SK-N-MC (cell line): Measurements from ENCODE around the gene FBLN2.

ENCODE experiments used
- EZH2 ChIP-seq: fragments of 200-600 bp; sonication (generic); IDR thresholded peaks from one replicate; pipeline ENCODE4 v1.6.1; 2017; ENCODE audit warnings: antibody characterized with exemption
- POLR2AphosphoS5 ChIP-seq: IDR thresholded peaks from 2 replicates; pipeline ENCODE4 v1.6.1; 2012; ENCODE audit warnings: mild to moderate bottlenecking, low read depth, low read length, borderline replicate concordance

GRCh38 chr3:13544293-13544831 lies 4.6 kb upstream of the FBLN2 start:
- TF ChIP-seq EZH2 (no peak), POLR2AphosphoS5 (no peak)
